Vagina (tissue), 2 donors: Measurements from ENCODE around the gene PRKAG3.

Source experiments
- CTCF ChIP-seq, 3 experiments: fragments of 450-650 bp in 2 of 3; fragments of 200-600 bp in 1 of 3; sonication (generic) in 1 of 3; IDR thresholded peaks; one replicate each; pipeline ENCODE4 v1.5.1; 2017 to 2019; ENCODE audit warnings: antibody characterized with exemption in 3 of 3, mild to moderate bottlenecking in 2 of 3, moderate library complexity in 2 of 3
- POLR2A ChIP-seq, 2 donors: fragments of 450-650 bp; IDR thresholded peaks; one replicate each; pipeline ENCODE4 v1.6.1; 2017; ENCODE audit warnings: antibody characterized with exemption in 2 of 2, mild to moderate bottlenecking in 2 of 2, moderate library complexity in 2 of 2

GRCh38 chr2:218880102-218880858 lies 48.7 kb upstream of the PRKAG3 start, which contains the start of gene WNT10A:
- TF ChIP-seq CTCF (IDR thresholded peaks at IDR 0.05) (no peak), POLR2A (IDR thresholded peaks at IDR 0.05) (no peak)
